Activated CD8-positive, alpha-beta memory T cell treated with anti-CD3 and anti-CD28 coated beads, Interleukin-2, amount 50 U/mL, for 4 hours (primary cell): ENCODE data around the gene TEAD1.

Experiments used
- DNase-seq: peaks from one replicate; pipeline ENCODE4 v3.0.0-alpha.2; 2020

The TEAD1 gene

DNA sequence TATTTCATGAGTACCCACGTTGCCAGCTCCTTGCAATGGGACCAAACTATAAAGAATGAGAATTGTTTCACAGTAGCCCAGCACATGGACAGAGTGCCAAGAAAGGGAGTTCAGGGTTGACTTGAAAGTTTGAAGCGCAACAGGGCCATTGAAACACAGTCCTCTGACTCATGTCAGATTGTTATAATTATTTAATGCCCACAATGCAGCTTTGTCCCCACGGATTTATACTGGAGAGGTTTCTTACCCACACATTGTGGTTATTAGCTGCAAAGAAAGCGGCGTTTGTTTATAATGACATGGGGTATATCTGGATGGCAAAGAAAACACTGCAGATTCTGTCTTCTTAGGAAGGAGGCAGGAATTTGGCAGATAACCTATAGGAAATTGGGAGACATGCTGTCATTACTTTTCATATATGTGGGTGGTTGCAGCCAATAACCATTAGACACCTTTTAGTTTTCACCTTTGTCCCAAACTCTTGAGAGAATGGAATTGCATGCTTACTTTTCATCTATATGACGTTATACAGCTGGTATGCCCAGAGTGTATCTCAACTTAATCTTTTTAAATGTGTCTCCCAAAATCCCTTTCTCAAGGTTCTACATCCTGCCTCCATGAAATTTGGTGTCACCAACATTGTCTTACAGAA lies 143.6 kb downstream of the TEAD1 start:
- DNase-seq: no peak

DNA sequence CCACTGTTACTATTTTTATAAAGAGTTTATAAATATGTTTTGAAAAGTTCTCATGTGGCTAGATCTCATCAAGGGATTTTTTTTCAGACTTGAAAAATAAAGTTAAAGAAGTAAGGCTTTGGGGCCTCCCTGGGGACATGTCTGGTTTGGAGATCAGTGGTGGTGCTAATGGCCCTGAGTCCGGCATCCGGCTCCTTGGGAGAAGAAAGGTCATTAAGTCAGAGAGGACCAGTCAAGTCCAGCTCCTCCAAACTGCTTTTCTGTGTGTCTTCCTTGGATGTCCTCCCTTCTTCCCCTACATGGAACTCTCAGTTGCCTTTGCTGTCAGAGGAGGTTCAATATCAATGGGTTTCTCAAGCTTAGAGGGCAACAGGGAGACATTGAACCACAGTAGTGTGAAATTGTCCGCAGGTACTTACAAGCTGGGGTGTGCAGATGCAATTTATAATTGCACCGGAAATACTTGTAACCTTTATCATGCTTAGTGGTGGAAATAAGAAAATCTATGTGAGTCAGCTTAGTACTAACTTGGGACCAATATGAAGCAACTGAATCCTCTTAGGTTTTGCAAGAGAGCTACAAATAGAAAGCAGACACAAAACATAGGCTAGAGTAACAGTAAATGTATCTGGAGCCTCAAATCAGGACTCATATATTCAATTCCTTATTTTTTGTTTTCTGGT lies 144.3 kb downstream of the TEAD1 start:
- no peak for DNase-seq

DNA sequence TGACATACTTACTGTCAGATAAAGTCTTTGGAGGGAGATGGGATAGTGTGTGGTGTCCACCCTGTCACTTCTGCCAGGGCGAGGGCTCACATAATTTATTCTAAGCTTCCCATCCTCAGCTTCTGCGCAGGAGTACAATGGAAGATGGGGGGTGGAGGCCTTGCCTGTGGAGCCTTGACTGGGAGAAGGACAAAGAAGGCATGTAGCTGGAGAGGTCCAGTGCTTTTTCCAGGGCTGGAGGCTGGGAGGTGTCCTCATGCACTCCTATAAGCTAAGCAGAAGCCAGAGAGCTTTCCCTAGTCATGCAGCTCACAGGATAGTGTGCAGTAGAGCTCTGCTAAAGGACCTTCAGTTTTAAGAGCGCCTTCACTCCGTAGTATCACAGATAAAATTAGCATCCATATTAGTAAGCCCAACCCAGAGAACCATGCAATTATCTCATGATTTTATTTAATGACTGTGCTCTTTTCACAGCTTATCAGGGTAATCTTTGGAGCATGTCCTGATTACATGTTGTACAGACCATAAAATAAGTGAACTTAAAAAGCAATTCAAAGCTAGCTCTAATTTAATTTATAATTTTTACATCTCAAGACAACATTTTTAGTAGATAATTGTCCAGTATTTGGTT lies 148.3 kb downstream of the TEAD1 start:
- DNase-seq: no peak

DNA sequence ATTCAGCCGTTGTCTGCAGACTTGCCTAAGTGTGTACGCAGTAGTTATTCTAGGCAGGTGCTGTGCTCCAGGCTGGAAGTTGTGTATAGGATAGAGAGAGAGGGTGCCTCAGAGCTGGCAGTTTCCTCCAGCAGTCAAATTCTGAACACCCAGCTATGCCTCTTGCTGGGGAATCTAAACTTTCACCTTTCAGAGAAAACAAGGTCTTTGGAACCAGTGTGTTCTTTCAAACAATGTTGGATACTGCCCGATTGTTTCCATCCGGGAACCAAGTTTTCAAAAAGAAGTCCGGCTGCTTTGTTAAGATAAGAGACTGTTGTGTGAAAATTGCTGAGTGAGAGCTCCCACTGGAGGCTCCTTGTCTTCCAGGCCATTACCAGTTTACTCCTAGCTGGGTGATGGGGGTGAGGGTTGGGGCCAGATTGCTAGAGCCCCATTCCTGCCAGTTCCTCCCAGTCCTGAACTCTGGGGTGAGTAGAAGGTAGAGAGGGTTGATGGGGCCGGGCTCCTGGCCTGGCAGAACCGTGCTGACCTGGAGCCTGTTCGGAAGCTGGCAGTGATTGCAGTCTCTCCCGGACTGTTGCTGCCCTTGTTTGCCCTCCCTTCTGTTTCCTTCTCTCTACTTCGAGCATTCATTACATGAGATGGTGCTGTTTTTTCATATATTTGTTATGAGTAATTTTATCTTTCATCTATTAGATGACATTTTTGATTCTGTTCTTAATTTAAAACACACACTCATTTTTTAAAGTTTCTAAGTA lies 150.2 kb downstream of the TEAD1 start:
- DNase-seq: no peak

DNA sequence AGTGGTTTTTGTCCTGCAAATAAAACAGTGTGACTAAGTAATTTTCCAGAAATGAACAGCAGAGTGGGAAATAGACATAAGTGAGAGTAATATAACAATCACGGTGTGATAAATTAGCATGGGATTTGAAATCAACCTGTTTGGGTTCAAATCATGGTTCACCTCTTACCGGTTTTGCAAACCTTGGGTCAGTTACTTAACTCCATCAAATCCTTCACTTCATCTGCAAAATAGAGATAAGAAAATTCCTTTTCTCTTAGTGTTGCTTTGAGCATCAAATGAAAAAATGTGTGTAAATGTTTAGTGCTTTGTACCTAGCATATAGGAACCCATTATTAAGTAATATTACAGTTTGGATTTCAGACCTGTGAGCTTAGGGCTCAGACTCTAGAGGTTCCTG lies 152.2 kb downstream of the TEAD1 start:
- no peak for DNase-seq

DNA sequence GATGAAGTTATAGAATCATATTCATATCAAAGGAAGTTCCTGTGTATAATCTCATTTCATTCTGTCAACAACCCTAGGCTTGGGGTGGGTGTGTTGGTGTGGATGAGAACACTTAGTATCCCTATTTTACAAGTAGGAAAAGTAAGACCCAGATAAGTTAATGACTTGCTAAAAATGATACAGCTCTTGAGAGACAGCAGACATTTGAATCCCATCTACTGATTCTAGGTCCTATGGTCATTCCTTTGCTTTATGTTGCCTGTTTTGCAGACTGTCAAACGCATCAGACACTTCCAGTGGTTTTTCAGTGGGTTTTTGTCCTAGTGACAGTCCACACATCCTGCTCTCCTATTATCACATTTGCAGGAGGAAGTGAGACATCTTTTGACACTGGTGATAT lies 153.1 kb downstream of the TEAD1 start:
- DNase-seq: no peak

DNA sequence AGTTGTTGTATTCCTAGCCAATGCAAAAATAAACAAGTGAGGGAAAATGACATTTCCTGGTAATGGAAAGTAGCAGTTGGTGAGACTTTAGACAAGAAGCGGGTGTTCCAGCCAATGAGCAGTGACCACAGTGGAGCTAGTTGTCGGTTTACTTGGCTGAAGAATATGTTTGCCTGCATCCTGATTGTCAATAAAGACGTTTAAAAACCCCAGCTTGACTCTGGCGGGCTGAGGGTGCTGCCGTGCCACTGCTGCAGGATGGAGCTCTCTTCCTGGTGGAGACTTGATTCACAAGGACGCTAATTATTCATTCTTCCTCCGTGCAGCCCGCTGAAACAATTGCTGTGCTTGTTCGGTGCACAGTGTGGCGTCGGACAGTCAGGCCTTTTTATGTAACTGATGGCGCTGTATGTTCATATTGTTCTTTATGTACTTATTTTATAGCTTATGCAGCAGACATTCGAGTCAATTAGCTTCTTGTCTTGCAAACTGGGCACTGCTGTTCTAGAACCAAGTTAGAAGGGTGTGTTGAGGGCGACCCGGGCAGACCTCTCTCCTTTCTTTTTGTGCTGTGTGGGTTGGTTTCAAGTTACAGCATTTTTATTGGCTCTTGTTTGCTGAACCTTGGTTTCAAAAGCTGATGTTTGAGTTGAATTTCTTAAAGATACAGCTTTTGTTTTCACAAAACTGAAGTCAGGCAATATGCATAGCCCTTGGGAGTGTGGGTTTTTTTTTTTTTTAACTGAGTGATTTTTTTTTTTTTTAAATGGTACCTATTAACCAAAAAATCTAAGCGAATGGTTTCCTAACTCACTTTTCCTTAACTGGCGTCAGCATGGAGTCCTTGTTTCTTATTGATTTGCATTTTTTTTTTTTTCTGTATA lies 153.9 kb downstream of the TEAD1 start:
- DNase-seq: no peak

DNA sequence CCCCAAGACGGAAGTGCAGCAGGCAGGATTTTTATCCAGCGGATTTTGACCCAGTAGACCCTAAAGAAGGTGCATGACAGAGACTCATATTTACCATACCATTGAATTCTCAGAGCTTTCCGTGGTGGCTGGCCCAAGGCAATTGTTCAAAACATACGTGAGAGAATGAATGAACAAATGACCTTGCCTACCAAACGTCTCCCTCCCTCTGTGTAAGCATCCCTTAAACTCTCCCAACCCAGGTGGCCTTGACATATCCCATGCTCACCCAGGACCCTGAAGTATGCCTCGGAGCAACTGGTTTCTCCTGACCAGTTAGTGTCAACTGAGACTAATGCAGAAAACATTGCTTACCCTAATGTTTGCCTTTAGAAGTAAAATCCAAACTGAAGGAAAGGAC lies 154.9 kb downstream of the TEAD1 start:
- no peak for DNase-seq

DNA sequence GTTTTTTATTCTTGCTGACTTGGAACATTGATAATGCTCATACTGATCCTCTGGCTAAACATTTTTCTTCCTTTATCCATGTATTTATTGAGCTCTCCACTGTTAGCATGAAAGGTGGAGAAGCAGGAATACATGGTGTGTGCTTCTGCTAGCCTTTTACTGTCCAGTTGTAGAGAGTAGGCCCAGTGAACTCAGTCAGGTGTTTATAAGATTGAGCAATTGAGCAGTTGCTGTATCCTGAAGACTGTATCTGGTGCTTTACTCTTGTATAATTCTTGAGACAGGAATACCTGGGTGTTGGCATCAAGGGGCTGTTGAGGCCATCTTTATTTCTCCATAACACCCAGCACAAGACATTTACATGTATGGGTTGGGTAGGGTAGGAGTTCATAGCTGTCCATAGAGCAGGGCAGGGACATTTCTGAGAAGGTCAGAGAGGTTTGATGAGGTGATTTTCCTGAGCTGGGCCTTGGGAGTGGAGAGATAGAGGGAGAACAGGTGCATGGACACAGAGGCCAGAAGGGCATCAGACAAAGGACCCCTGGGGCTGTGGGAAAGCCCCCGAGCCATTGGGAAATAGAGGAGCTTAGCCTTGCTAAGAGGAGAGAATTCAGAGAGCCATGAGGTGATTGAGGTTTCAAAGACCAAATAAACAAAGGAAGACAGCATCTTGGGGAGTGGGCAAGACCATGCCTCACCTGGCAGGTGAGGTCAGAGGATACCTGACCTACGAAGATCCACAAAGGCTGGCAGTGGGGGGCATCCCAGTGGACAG lies 155.5 kb downstream of the TEAD1 start:
- DNase-seq: no peak

DNA sequence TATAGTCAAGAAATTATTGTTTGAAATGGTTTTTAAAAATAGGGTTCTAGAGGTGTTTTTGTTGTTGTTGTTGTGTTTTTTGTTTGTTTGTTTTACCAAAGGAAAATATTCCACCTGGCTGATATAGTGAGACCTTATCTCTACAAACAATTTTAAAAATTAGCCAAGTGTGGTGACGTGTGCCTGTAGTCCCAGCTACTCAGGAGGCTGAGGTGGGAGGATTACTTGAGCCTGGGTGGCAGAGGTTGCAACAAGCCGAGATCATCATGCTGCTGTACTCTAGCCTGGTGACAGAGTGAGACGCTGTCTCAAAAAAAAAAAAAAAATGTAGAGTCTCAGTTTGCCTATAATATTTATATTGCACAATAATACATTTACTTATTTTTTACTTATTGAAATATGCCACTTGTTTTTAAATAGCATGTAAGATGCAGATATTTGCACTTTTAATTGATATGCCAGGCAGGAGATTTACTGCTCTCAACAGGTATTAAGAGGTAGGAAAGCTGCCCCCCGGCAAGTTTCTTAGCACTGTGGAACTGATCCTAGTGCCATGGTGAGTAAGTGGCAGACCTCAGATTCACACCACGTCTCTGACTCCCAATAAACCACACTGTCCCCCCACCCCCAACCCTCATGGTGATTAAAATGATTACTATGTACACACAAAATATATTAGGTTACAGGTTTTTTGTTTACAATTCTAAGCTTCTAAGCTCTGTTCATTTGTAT lies 157.4 kb downstream of the TEAD1 start:
- no peak for DNase-seq

DNA sequence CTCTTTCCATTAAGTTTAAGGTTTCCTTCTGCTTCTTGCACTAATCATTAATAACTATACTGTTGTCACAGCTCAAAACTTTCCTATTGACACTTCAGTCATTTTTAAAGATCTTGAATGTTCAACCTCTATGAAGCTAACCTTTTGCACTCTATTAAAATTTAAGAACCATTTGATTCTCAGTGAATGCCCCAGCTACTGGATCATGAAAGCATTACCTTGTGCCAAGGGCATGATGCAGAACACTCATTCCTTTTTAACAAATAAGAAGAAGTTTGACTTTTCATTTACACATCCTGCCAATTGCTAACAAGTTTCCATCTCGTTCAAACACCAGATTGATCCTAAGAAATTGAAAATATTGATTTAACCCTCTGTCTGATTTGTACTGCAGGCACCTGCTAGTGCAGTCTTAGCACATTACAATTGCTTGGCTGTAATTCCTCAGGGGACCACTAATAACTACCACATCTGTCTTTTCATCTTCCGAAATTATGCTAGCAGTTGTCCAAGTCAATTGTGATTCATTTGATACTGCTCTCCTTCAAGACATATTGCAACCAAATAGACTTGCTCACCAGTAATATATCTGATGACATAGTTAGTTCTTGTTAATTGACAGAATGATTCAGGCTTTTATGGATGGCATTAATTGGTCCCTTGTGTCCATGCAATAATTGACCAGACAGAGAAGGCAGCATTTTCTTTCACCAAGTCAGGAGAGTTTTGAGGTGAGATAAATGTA lies 158.4 kb downstream of the TEAD1 start:
- DNase-seq: no peak

DNA sequence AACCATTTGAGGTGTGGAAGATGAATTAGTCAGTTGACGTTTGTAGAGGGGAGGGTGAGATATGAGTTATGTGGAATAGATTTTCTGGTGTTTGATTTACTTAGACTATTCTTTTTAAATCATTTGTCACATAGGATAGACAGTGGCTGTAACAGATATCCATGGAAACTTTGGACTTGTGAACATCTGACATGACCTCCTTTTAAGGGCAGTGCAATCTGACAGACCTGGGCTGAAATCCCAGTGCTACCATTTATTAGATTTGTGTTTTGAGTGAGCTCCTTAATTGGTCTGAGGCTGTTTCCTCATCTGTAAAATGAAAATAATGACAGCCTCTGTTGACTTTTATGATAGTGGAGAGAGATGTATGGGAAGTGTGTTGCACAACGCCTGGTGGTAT lies 159.9 kb downstream of the TEAD1 start:
- DNase-seq: no peak

DNA sequence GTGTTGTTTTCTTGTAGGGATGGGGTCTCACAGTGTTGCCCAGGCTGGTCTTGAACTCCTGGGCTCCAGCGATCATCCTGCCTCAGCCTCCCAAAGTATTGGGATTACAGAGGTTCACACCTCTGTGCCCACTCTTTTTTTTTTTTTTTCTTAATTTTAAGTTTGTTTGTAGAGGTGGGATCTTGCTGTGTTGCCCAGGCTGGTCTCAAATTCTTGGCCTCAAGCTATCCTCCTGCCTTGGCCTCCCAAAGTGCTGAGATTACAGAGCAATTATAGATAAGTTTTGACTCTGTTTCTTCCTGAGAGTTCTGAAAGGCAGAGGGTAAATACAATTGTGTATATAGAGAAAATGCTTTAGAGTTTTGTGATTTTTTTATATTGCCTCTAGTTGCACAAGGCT lies 160.4 kb downstream of the TEAD1 start:
- DNase-seq: no peak

DNA sequence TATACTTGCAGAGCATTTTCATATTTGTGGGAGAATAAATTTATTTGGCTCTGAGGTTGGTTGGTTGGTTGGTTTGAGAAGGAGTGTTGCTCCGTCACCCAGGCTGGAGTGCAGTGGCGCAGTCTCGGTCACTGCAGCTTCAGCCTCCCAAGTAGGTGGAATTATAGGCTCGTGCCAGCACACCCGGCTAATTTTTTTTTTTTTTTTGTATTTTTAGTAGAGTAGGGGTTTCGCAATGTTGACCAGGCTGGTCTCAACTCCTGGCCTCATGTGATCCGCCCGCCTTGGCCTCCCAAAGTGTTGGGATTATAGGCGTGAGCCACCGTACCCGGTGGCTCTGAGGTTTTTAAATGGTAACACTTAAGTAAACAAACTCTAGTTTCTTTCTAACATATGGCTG lies 161.1 kb downstream of the TEAD1 start:
- DNase-seq: no peak

DNA sequence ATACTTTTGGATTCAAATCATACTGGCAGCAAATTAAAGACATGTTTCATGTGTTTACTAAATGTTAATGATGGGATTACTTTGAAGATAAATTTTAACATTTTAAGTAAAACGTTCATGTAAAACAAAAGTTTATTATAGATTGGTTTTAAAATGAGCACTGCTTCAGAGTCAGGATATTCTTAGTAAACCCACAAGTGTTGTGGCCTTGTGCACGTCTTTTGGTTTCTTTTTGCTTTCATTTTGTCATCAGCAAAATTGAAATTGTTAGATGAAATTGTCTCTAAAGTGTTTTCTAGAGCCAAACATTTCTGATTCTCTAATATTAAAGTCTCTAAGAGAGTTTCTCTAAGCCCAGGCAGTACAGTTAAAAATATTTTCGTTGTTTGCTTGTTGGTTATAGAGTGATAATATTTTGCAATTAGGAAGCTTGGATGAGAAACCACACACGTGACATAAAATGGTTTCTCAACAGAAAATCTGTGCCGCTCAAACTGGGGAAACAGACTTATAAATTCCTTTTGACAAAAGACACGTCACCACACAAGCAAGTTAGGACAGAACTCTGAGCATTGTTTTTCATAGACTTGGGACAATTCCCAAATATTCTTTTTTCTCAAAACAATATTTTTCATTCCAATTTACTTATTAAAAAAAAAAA lies 164.4 kb downstream of the TEAD1 start:
- DNase-seq: no peak

DNA sequence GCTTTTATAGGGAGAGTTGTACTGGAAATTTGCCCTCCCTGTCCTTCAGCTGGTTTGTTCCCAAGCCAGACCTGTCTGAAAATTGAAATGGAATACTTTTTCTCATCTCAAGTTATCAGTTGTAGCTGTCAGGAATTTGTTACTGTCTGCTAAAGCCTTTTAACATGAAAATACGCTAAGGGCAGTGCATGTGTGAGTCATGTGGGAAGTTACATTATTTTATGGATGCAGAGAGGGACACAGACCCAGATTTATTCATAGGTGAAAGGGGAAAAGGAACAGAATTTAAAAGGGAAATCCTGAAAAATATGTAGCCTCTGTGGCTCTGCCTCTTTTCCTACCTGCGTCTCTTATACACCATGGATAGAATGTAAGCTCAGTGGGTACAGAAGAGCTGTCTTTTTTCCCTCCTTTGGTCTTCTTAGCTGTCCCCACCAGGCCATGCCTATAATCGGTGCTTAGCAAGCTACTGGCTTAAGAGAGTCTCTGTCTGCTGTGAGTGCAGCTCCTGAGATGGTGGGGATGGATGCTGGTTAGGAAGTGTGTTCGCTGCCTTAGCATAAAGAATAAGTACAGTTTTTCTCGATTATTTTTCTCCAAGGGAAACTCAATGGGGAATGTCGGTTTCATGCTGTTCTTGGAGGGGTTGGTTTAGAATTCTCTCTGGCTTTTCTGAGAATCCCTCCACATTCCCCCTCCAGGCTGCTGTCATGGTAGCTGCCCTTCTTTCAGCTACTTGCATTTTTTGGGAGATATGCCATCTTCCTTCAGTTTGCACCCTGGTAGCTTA lies 166.8 kb downstream of the TEAD1 start:
- no peak for DNase-seq

DNA sequence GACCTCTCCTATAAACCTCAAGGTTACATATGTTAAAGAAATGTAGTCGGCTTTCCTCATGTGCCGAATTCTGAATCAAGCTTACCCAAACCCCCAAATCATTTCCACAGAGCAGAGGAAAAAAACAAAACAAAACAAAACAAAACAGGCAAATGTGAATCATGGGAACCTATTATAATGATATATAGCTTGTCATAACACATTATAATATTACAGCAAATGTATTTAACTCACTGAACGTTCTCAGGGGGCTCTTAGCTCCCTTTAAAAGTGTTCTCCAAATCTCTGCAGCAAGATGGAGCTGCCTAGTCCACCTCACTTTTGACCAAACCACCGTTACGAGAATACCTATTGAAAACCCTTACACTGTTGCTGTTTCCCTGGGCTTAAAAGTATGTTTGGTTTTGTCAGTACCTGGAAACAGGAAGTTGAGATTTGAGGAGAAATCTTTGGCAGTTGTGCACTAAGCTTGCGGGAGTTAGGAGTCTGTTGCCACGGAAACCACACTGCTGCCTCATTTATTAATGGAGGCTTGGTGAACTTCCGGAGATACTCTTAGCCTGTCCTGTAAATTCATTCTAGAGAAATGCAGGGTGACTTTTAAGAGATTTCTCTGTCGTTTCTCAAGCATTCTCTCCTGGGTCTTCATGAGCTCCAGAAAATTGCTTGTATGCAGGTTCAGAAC lies 167.9 kb downstream of the TEAD1 start:
- DNase-seq: no peak

DNA sequence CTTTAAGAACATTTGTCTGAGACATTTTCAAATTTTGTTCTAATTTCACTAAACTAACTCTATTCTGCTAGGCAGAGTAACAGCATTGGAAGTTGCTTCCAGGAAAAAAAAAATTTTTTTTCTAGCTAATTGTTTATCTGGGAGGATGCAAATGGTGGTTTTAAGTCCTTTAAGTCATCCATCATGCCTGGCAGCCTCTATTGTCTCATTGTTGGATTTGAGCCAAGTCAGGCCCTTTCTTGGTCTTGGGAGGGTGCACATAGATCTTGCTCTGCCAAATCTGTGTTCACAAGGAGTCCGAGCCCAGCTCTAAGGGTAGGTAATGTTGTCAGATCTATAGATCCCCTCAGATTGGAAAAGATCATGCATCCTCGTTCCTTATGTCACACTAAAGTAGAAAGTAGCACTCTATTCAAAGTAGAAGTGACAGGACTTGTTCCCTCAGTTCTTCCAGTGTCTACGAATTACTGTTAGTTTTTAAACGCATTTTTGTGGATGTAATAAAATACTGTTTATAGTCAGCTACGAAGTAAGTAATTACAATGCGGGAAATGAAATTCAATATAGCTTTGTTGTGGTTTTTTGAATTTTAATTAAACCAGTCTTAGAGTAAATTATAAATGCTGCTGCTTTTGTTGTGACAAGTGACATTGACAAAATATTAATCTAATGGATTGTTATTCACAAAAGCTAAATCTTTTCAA lies 168.9 kb downstream of the TEAD1 start:
- DNase-seq: no peak
